ENCODE measurements around the gene TBC1D25.

TBC1D25 gene

GRCh38 chrX:48505481-48505880, 34.0 kb upstream of the TBC1D25 start:
- Histone ChIP-seq H3K9me3 (ENCODE audit: control insufficient read depth, insufficient read depth, low read depth, low read length) (no peaks in the 10 kb centered on the region), H3K27ac (ENCODE audit: extremely low read depth, low read depth, low read length) (no peak overlapping the region), H3K4me1 (ENCODE audit: control insufficient read depth, insufficient read depth, low read length) (no peaks in the 10 kb centered on the region), H3K36me3 (ENCODE audit: control insufficient read depth in 2 of 2, insufficient read depth in 1 of 2, low read length in 2 of 2) (no peaks in the 10 kb centered on the region), H3K4me3 (ENCODE audit: low read depth, low read length) (no peak overlapping the region)
- TF ChIP-seq ZNF558 (tag by site-specific recombination; IDR thresholded peaks at IDR 0.05), result no peak
- TF ChIP-seq, protein P1, sequence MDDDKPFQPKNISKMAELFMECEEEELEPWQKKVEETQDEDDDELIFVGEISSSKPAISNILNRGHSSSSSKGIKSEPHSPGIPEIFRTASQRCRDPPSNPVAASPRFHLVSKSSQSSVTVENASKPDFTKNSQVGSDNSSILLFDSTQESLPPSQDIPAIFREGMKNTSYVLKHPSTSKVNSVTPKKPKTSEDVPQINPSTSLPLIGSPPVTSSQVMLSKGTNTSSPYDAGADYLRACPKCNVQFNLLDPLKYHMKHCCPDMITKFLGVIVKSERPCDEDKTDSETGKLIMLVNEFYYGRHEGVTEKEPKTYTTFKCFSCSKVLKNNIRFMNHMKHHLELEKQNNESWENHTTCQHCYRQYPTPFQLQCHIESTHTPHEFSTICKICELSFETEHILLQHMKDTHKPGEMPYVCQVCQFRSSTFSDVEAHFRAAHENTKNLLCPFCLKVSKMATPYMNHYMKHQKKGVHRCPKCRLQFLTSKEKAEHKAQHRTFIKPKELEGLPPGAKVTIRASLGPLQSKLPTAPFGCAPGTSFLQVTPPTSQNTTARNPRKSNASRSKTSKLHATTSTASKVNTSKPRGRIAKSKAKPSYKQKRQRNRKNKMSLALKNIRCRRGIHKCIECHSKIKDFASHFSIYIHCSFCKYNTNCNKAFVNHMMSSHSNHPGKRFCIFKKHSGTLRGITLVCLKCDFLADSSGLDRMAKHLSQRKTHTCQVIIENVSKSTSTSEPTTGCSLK (tag by site-specific recombination; IDR thresholded peaks at IDR 0.05), result no peak
- TF ChIP-seq ZNF596 (tag by site-specific recombination; IDR thresholded peaks at IDR 0.05), result no peak
- TF ChIP-seq, protein P2, sequence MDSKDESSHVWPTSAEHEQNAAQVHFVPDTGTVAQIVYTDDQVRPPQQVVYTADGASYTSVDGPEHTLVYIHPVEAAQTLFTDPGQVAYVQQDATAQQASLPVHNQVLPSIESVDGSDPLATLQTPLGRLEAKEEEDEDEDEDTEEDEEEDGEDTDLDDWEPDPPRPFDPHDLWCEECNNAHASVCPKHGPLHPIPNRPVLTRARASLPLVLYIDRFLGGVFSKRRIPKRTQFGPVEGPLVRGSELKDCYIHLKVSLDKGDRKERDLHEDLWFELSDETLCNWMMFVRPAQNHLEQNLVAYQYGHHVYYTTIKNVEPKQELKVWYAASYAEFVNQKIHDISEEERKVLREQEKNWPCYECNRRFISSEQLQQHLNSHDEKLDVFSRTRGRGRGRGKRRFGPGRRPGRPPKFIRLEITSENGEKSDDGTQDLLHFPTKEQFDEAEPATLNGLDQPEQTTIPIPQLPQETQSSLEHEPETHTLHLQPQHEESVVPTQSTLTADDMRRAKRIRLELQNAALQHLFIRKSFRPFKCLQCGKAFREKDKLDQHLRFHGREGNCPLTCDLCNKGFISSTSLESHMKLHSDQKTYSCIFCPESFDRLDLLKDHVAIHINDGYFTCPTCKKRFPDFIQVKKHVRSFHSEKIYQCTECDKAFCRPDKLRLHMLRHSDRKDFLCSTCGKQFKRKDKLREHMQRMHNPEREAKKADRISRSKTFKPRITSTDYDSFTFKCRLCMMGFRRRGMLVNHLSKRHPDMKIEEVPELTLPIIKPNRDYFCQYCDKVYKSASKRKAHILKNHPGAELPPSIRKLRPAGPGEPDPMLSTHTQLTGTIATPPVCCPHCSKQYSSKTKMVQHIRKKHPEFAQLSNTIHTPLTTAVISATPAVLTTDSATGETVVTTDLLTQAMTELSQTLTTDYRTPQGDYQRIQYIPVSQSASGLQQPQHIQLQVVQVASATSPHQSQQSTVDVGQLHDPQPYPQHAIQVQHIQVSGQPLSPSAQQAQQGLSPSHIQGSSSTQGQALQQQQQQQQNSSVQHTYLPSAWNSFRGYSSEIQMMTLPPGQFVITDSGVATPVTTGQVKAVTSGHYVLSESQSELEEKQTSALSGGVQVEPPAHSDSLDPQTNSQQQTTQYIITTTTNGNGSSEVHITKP (tag by site-specific recombination; IDR thresholded peaks at IDR 0.05), result no peak
- TF ChIP-seq ZNF350 (tag by site-specific recombination; IDR thresholded peaks at IDR 0.05), result no peak
- TF ChIP-seq ZNF223 (tag by site-specific recombination; IDR thresholded peaks at IDR 0.05), result no peak
- TF ChIP-seq ZNF658 (tag by site-specific recombination; IDR thresholded peaks at IDR 0.05), result no peak
- TF ChIP-seq ZNF473 (tag by site-specific recombination; IDR thresholded peaks at IDR 0.05), result no peak
- TF ChIP-seq ZNF239 (tag by site-specific recombination; IDR thresholded peaks at IDR 0.05), result no peak
- no peak for TF ChIP-seq ZNF433 (tag by site-specific recombination; IDR thresholded peaks at IDR 0.05; ENCODE audit: low read depth)
- TF ChIP-seq, protein P3, sequence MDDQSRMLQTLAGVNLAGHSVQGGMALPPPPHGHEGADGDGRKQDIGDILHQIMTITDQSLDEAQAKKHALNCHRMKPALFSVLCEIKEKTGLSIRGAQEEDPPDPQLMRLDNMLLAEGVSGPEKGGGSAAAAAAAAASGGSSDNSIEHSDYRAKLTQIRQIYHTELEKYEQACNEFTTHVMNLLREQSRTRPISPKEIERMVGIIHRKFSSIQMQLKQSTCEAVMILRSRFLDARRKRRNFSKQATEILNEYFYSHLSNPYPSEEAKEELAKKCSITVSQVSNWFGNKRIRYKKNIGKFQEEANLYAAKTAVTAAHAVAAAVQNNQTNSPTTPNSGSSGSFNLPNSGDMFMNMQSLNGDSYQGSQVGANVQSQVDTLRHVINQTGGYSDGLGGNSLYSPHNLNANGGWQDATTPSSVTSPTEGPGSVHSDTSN (CRISPR knock-in tag; IDR thresholded peaks at IDR 0.05), result no peak
- TF ChIP-seq, protein P4, sequence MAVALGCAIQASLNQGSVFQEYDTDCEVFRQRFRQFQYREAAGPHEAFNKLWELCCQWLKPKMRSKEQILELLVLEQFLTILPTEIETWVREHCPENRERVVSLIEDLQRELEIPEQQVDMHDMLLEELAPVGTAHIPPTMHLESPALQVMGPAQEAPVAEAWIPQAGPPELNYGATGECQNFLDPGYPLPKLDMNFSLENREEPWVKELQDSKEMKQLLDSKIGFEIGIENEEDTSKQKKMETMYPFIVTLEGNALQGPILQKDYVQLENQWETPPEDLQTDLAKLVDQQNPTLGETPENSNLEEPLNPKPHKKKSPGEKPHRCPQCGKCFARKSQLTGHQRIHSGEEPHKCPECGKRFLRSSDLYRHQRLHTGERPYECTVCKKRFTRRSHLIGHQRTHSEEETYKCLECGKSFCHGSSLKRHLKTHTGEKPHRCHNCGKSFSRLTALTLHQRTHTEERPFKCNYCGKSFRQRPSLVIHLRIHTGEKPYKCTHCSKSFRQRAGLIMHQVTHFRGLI (tag by site-specific recombination; IDR thresholded peaks at IDR 0.05), result no peak
- ChIA-PET POLR2A (no interaction called here), CTCF (no interaction called here)

- Histone ChIP-seq H3K36me3 (ENCODE audit: control insufficient read depth in 2 of 2, insufficient read depth in 1 of 2, low read length in 2 of 2) (peaks cover 0 to 4% of the 10 kb centered on the region in 2 experiments; a peak in 1 of 3 replicates), H3K4me3 (ENCODE audit: low read depth, low read length) (no peak overlapping the region), H3K27ac (ENCODE audit: extremely low read depth, low read depth, low read length) (no peak overlapping the region), H3K9me3 (ENCODE audit: control insufficient read depth, insufficient read depth, low read depth, low read length) (no peaks in the 10 kb centered on the region), H3K4me1 (ENCODE audit: control insufficient read depth, insufficient read depth, low read length) (no peaks in the 10 kb centered on the region)
- POLR2A ChIA-PET, result no interaction called here
- CTCF ChIA-PET, result interaction anchor here (0.7 kb wide), 1 partner anchor 13 kb away, joined by 3 read pairs; no protein-coding TSS in a partner anchor
- TF ChIP-seq ZNF174 (tag by site-specific recombination; IDR thresholded peaks at IDR 0.05), result no peak
- TF ChIP-seq ZNF416 (tag by site-specific recombination; IDR thresholded peaks at IDR 0.05), result no peak
- TF ChIP-seq ZNF768 (tag by site-specific recombination; IDR thresholded peaks at IDR 0.05), result no peak
- TF ChIP-seq PRDM2 (tag by site-specific recombination; IDR thresholded peaks at IDR 0.05; ENCODE audit: borderline replicate concordance), result no peak
- TF ChIP-seq ZNF221 (tag by site-specific recombination; IDR thresholded peaks at IDR 0.05; ENCODE audit: borderline replicate concordance), result no peak
- no peak for TF ChIP-seq ZFP37 (tag by site-specific recombination; IDR thresholded peaks at IDR 0.05)
- TF ChIP-seq ZNF544 (tag by site-specific recombination; IDR thresholded peaks at IDR 0.05), result no peak
- no peak for TF ChIP-seq ZNF433 (tag by site-specific recombination; IDR thresholded peaks at IDR 0.05; ENCODE audit: low read depth)
- no peak for TF ChIP-seq ZNF10 (tag by site-specific recombination; IDR thresholded peaks at IDR 0.05)
- TF ChIP-seq SCRT2 (tag by site-specific recombination; IDR thresholded peaks at IDR 0.05), result no peak
Observed at GRCh38 chrX:48507246-48507645, 32.3 kb upstream of the TBC1D25 start.
